ENCODE results near the gene SPATS2.

- TF ChIP-seq, protein P1, sequence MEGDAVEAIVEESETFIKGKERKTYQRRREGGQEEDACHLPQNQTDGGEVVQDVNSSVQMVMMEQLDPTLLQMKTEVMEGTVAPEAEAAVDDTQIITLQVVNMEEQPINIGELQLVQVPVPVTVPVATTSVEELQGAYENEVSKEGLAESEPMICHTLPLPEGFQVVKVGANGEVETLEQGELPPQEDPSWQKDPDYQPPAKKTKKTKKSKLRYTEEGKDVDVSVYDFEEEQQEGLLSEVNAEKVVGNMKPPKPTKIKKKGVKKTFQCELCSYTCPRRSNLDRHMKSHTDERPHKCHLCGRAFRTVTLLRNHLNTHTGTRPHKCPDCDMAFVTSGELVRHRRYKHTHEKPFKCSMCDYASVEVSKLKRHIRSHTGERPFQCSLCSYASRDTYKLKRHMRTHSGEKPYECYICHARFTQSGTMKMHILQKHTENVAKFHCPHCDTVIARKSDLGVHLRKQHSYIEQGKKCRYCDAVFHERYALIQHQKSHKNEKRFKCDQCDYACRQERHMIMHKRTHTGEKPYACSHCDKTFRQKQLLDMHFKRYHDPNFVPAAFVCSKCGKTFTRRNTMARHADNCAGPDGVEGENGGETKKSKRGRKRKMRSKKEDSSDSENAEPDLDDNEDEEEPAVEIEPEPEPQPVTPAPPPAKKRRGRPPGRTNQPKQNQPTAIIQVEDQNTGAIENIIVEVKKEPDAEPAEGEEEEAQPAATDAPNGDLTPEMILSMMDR (IDR thresholded peaks at IDR 0.05; ENCODE audit: insufficient read depth, low read length, poor library complexity, severe bottlenecking): no peak
- TF ChIP-seq EZH2phosphoT487 (conservative IDR thresholded peaks at IDR 0.05; ENCODE audit: low read length): no peak
These were observed 94.0 kb downstream of the SPATS2 start for GRCh38 chr12:49461221-49461620.

Data from SU-DHL-6 (cell line).